Activated T-cell treated with anti-CD3 and anti-CD28 coated beads, Interleukin-2, amount 50 U/mL, for 24 hours (primary cell): ENCODE measurements around the gene MIPEP.
A peak's percentile ranks its signal among the peaks of the same experiment; 100 is the strongest.

Source experiments
- DNase-seq: peaks from one replicate; pipeline ENCODE4 v3.0.0-alpha.2; 2020
- H3K27ac Mint-ChIP-seq: 2 replicates; pipeline ENCODE4 v1.8.0; 2020; ENCODE audit warnings: mild to moderate bottlenecking, mixed read lengths
- H3K27me3 Mint-ChIP-seq: 2 replicates; pipeline ENCODE4 v1.8.0; 2020; ENCODE audit warnings: mixed read lengths
- H3K36me3 Mint-ChIP-seq: 2 replicates; pipeline ENCODE4 v1.8.0; 2020; ENCODE audit warnings: low read depth, mixed read lengths
- H3K4me1 Mint-ChIP-seq: 2 replicates; pipeline ENCODE4 v1.8.0; 2020; ENCODE audit warnings: low read depth, mixed read lengths
- H3K4me3 Mint-ChIP-seq: 2 replicates; pipeline ENCODE4 v1.8.0; 2020; ENCODE audit warnings: mild to moderate bottlenecking, moderate library complexity, mixed read lengths
- H3K9me3 Mint-ChIP-seq: 2 replicates; pipeline ENCODE4 v1.8.0; 2020; ENCODE audit warnings: mixed read lengths

MIPEP gene

GRCh38 chr13:23888658-23889614 is at the start of gene MIPEP:
TSS of gene MIPEP (minus strand) at chr13:23889400. CDS start at chr13:23889320, 80 bp downstream.
- H3K27ac Mint-ChIP-seq = peak within 1 kb of the TSS; percentile 87
- no peaks in the 10 kb centered on the region for H3K27me3 Mint-ChIP-seq
- peaks cover 16% of the 10 kb centered on the region for H3K36me3 Mint-ChIP-seq
- peak; percentile 95 for DNase-seq
- peaks cover 31% of the 10 kb centered on the region for H3K4me1 Mint-ChIP-seq
- H3K4me3 Mint-ChIP-seq = peak within 1 kb of the TSS; percentile 86
- no peaks in the 10 kb centered on the region for H3K9me3 Mint-ChIP-seq

GRCh38 chr13:23934520-23934919 is 45.3 kb upstream of the MIPEP start:
- no peak for DNase-seq
- Mint-ChIP-seq H3K27me3 (peaks cover 61% of the 10 kb centered on the region), H3K4me3 (no peak overlapping the region), H3K27ac (no peak overlapping the region), H3K9me3 (no peaks in the 10 kb centered on the region), H3K4me1 (no peaks in the 10 kb centered on the region), H3K36me3 (no peaks in the 10 kb centered on the region)

GRCh38 chr13:23928985-23929384 is 39.8 kb upstream of the MIPEP start:
- Mint-ChIP-seq H3K4me1 (peaks cover 2% of the 10 kb centered on the region), H3K4me3 (no peak overlapping the region), H3K36me3 (no peaks in the 10 kb centered on the region)

GRCh38 chr13:23923031-23923430 is 33.8 kb upstream of the MIPEP start:
- no peaks in the 10 kb centered on the region for H3K4me1 Mint-ChIP-seq
- no peaks in the 10 kb centered on the region for H3K9me3 Mint-ChIP-seq
- DNase-seq = no peak
- no peaks in the 10 kb centered on the region for H3K36me3 Mint-ChIP-seq
- H3K27me3 Mint-ChIP-seq = peaks cover 36% of the 10 kb centered on the region
- no peak overlapping the region for H3K27ac Mint-ChIP-seq
- H3K4me3 Mint-ChIP-seq = no peak overlapping the region

More at GRCh38 chr13:23928985-23929384, 39.8 kb upstream of the MIPEP start:
- no peaks in the 10 kb centered on the region for H3K9me3 Mint-ChIP-seq
- no peak for DNase-seq
- H3K27me3 Mint-ChIP-seq = peaks cover 34% of the 10 kb centered on the region
- H3K27ac Mint-ChIP-seq = no peak overlapping the region

- Mint-ChIP-seq H3K4me3 (no peak overlapping the region), H3K27me3 (peaks cover 44% of the 10 kb centered on the region), H3K4me1 (no peaks in the 10 kb centered on the region), H3K9me3 (no peaks in the 10 kb centered on the region), H3K36me3 (no peaks in the 10 kb centered on the region), H3K27ac (no peak overlapping the region)
- DNase-seq = no peak
These were observed 33.1 kb upstream of the MIPEP start for GRCh38 chr13:23922005-23922932.

- DNase-seq = no peak
- Mint-ChIP-seq H3K4me3 (no peak overlapping the region), H3K4me1 (no peaks in the 10 kb centered on the region), H3K9me3 (no peaks in the 10 kb centered on the region), H3K27me3 (peaks cover 46% of the 10 kb centered on the region), H3K36me3 (no peaks in the 10 kb centered on the region), H3K27ac (no peak overlapping the region)
These were observed 32.3 kb upstream of the MIPEP start for GRCh38 chr13:23921451-23921888.

- Mint-ChIP-seq H3K27me3 (peaks cover 54% of the 10 kb centered on the region), H3K4me3 (no peak overlapping the region), H3K27ac (no peak overlapping the region), H3K36me3 (no peaks in the 10 kb centered on the region), H3K4me1 (no peaks in the 10 kb centered on the region), H3K9me3 (no peaks in the 10 kb centered on the region)
- DNase-seq = no peak
These were observed 29.8 kb upstream of the MIPEP start for GRCh38 chr13:23919006-23919405.

- H3K36me3 Mint-ChIP-seq = no peaks in the 10 kb centered on the region
- peaks cover 58% of the 10 kb centered on the region for H3K27me3 Mint-ChIP-seq
- H3K27ac Mint-ChIP-seq = no peak overlapping the region
- H3K9me3 Mint-ChIP-seq = no peaks in the 10 kb centered on the region
- H3K4me1 Mint-ChIP-seq = no peaks in the 10 kb centered on the region
- DNase-seq = no peak
- H3K4me3 Mint-ChIP-seq = no peak overlapping the region
These were observed 29.0 kb upstream of the MIPEP start for GRCh38 chr13:23918208-23918607.

- Mint-ChIP-seq H3K9me3 (no peaks in the 10 kb centered on the region), H3K4me1 (peaks cover 8% of the 10 kb centered on the region), H3K27ac (no peak overlapping the region), H3K4me3 (no peak overlapping the region), H3K27me3 (peaks cover 58% of the 10 kb centered on the region), H3K36me3 (no peaks in the 10 kb centered on the region)
- DNase-seq = no peak
These were observed 26.1 kb upstream of the MIPEP start for GRCh38 chr13:23915308-23915707.

GRCh38 chr13:23912469-23912868 is 23.3 kb upstream of the MIPEP start:
- peaks cover 47% of the 10 kb centered on the region for H3K27me3 Mint-ChIP-seq
- DNase-seq = no peak

GRCh38 chr13:23909606-23910005 is 20.4 kb upstream of the MIPEP start:
- Mint-ChIP-seq H3K9me3 (no peaks in the 10 kb centered on the region), H3K27ac (no peak overlapping the region), H3K4me3 (no peak overlapping the region), H3K27me3 (peaks cover 41% of the 10 kb centered on the region), H3K4me1 (peaks cover 8% of the 10 kb centered on the region), H3K36me3 (no peaks in the 10 kb centered on the region)
- no peak for DNase-seq

More at GRCh38 chr13:23912469-23912868, 23.3 kb upstream of the MIPEP start:
- Mint-ChIP-seq H3K4me3 (no peak overlapping the region), H3K4me1 (peaks cover 8% of the 10 kb centered on the region), H3K9me3 (no peaks in the 10 kb centered on the region), H3K36me3 (no peaks in the 10 kb centered on the region), H3K27ac (no peak overlapping the region)

- H3K27me3 Mint-ChIP-seq = peaks cover 58% of the 10 kb centered on the region
- no peaks in the 10 kb centered on the region for H3K9me3 Mint-ChIP-seq
- no peak overlapping the region for H3K4me3 Mint-ChIP-seq
- DNase-seq = no peak
- H3K36me3 Mint-ChIP-seq = no peaks in the 10 kb centered on the region
- H3K4me1 Mint-ChIP-seq = peaks cover 5% of the 10 kb centered on the region
- no peak overlapping the region for H3K27ac Mint-ChIP-seq
These were observed 16.6 kb upstream of the MIPEP start for GRCh38 chr13:23905766-23906165.

GRCh38 chr13:23903906-23904280 is 14.7 kb upstream of the MIPEP start:
- no peak overlapping the region for H3K27ac Mint-ChIP-seq
- H3K4me1 Mint-ChIP-seq = peaks cover 5% of the 10 kb centered on the region
- H3K4me3 Mint-ChIP-seq = peak overlapping the region; percentile 23
- H3K9me3 Mint-ChIP-seq = no peaks in the 10 kb centered on the region
- no peaks in the 10 kb centered on the region for H3K36me3 Mint-ChIP-seq
- peaks cover 57% of the 10 kb centered on the region for H3K27me3 Mint-ChIP-seq
- no peak for DNase-seq

- peak overlapping the region; percentile 23 for H3K4me3 Mint-ChIP-seq
- no peaks in the 10 kb centered on the region for H3K36me3 Mint-ChIP-seq
- H3K27ac Mint-ChIP-seq = no peak overlapping the region
- peaks cover 5% of the 10 kb centered on the region for H3K4me1 Mint-ChIP-seq
- H3K9me3 Mint-ChIP-seq = no peaks in the 10 kb centered on the region
- H3K27me3 Mint-ChIP-seq = peaks cover 57% of the 10 kb centered on the region
- no peak for DNase-seq
These were observed 14.0 kb upstream of the MIPEP start for GRCh38 chr13:23902975-23903905.
